COLO668 (cell line): ENCODE data around the gene SLC35E1.
A peak's percentile ranks its signal among the peaks of the same experiment; 100 is the strongest.

ENCODE experiments used
- DNase-seq: peaks from one replicate; lab custom pipeline; 2025; ENCODE audit not compliant: unreplicated experiment; lab: John Stamatoyannopoulos, UW

SLC35E1 gene

DNA sequence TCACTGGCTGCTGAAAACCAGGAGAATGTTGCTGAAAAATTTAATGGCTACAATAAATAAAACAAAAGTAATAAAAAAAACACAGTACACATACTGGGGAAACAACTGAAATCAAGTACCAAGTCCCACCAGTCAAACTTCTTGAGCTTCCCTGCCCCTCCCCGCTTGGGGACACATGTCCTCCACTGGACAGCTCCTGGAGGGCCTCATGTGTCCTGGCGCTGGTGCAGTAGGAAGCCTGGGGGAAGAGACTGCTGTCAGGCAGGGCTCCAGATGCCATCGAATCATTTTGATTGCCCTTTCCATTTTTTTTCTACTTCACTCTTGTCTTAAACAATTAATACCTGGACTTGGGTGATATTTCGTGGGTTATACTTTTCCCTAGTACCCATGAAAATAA is 26.6 kb upstream of the SLC35E1 start:
- DNase-seq = no peak

DNA sequence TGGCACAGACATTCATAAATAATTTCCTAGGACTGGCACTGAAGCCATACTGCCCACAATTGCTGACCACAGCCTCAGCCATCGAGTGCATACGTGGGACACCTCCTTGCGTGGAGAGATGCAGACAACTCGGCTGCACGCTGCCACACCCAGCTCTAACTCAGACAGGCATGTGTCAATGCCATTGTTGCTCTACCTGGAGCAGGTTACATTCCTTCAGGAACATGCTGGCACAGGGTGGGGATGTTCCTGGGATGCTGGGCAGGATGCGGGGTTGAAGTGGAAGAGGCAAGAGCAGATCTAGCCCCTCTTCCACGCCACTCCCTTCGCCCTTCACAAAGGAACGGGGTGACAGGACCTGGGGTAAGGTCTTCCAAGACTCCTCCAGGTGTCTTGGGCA is 24.2 kb upstream of the SLC35E1 start:
- no peak for DNase-seq

DNA sequence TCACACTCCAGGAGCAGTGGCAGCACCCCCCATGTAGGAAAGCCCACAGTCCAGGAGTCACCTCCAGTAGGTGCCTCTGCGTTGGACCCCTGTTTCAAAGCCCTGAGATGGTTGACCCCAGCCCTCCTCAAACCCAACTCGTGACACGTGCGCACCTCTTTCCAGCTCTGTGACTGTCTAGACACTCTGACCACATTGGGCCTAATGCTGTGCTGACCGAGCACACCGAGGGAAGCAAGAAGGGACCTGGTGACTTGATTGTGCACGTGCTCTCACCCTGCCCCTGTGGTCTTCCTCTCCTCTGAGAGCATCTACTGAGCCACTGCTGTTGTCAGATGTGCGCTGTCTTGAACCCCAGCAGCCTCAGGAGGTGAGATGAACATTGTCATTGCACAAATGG is 22.9 kb upstream of the SLC35E1 start:
- no peak for DNase-seq

DNA sequence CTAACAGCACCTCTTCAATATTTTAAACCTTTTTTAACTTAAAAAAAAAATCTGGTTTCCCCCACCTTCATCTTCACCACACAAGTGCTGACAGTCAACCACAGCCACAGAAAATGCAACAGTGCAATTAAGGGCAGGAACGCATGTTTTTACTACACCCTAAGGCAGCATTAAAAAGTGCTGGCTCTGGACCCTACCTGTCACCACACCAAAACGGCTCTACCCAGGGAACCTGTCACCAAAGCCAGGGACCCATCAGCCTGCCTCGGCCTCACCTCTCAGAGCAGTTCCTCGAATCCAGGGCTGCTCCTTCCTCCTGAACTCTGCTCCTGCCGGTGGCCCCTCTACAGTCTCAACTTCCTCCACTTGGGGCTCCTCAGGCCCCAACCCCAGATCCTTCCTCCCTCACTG is 22.5 kb upstream of the SLC35E1 start:
- DNase-seq = no peak

DNA sequence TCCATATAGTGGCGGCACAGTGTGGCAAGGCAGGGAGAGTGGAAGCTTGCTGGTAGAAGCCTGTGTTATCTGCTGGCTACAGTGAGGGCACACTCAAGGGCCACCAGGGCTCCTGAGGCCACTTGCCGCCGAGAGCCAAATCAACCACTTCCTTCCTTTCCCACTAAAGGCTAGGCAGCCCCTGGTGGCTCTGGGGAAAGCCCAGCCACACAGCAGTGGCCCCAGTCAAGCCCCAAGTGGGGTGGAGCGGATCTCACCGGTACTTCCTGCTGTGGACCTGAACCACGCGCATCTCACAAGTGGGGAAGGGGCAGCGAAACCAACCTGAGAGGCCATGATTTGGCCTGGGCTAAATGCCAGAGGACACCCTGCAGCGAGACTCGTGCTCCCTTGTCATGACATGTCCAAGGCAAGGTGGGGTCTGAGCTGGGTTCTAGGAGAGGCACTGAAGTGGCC is 21.9 kb upstream of the SLC35E1 start:
- DNase-seq = no peak

DNA sequence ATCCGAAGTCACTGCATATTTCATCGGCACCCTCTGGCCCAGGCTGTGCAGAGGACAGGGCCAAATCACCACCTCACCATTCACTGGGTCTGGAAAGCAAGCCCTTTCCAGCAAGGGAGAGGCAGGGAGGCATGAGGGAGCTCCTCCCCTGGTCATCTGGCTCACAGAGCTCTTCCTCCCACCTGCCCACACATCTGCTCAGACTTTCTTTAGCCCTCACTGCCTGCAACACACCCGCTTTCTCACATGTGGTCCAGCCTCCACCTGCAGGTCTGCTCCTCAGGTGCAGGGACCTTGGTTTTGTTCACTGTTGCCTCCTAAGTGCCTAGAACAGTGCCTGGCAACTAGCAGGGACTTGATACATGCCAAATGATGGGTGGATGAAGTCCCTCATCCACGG is 21.0 kb upstream of the SLC35E1 start:
- no peak for DNase-seq

DNA sequence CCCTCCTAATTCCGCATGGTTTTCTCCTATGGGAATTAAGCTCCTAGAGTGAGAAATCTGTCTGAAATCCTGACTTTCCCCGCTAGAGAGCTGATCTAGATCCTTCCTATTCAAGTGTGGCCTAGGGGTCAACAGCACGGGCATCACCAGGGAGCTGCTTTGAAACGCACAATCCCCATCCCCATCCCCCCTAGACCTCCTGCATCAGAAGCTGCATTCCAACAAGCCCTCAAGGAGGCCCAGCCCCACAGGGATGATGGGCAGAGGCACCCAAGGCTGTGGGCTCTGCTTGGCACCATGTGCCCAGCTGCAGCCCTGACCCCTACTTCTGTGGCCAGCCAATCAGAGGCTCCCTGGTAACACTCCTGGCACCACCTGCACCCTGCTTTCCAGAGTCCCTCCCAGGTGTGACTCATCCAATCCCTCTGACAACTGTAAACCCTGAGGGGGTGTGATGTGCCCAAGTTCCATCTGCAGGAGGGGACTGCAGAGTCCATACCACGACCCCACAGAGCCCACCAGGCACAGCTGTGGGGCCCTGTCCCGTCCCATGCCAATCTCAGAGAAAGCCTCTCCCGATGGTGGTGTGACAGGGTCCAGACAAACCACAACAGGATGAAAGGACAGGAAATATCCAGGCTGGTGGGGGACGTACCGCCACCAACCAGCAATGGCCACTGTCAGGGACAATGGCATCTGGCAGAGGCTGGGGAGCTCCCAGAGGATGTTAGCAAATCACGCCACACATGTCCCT is 19.8 kb upstream of the SLC35E1 start:
- peak; percentile 39 for DNase-seq

DNA sequence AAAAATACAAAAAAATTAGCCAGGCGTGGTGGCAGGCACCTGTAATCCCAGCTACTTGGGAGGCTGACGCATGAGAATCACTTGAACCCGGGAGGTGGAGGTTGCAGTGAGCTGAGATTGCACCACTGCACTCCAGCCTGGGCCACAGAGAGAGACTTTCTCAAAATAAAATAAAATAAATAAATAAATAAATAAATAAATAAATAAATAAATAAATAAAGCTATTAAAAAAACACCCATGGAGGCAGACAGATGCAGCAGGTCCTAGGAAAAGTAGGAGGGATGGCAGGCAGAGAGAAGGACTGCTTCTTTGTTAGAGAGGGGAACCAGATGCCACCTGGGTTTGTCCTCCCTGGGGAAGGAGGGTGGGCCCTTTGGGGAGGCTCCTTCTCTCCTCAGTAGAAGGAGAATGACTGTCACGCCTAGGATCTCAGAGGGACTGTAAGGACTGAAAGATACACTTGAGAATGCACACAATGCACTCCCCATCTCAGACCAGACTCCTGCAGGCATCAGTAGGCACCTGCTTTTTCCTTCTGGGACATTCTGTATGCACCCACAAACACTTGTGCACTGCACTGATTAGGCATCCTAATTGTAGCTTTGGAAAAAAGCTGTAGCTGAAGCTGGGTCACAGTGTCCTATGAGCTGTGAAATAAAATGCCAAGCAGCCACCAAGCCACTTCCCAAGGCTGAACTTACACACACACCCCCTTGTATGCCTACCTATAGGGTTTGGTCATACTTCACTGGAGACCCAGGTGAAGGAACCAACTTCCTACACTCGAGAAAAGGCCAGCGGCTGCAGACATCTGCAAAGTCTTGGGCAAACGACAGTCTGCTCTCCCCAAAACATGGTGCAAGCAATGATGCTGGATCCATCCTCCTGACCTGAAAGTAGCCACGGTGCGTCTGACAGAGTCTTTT is 18.9 kb upstream of the SLC35E1 start:
- no peak for DNase-seq

DNA sequence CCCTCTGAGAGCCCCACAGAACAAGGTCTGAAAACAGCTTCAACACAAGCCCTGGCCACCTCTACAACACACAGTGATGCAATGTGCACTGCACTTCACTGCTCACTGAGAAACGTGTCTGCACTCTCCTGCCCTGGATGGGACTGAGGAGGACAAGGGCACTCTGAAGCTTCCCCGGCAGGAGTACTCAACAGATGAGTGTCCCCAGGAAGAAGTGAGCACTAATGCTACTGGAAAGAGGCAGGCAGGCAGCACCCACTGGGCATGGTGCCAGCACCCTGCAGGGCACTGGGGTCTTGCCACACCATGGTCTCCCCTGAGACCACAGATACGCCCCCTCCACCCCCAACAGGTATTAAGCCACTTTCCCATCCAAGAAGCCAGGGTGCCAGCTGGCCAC is 17.7 kb upstream of the SLC35E1 start:
- DNase-seq = peak; percentile 34

DNA sequence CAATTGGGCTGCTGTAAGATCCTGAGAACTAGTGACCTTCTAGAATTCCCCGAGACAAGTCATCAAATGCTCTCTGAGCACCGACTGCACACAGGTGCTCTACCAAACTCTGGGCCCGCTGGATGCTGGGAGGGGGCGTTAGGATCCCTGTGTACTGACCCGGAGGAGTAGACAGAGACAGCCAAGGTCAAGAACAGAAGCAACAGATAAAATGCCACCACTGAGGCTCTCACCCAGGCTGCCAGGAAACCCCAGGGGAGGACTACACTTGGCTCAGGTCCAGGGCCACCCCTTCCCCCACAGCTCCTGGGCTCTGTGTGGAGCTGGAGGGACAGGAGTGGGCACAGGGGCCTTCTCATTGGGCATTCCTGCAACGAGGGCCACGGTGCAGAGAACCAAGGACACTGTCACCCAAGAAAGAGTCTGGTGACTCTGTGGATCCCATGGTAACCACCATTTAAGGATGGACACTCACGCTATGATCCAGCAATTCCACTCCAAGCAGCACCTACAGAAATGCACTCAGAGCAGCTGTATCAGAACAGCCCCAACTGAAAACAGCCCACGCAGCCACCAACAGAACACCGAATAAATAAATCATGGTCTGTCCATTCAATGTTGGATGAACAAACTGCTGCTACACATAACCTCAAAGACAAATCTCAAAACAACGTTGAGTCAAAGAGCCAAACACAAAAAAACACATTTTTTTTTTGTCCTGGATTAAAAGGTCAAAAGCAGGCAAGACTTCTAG is 16.8 kb upstream of the SLC35E1 start:
- DNase-seq = peak; percentile 32

DNA sequence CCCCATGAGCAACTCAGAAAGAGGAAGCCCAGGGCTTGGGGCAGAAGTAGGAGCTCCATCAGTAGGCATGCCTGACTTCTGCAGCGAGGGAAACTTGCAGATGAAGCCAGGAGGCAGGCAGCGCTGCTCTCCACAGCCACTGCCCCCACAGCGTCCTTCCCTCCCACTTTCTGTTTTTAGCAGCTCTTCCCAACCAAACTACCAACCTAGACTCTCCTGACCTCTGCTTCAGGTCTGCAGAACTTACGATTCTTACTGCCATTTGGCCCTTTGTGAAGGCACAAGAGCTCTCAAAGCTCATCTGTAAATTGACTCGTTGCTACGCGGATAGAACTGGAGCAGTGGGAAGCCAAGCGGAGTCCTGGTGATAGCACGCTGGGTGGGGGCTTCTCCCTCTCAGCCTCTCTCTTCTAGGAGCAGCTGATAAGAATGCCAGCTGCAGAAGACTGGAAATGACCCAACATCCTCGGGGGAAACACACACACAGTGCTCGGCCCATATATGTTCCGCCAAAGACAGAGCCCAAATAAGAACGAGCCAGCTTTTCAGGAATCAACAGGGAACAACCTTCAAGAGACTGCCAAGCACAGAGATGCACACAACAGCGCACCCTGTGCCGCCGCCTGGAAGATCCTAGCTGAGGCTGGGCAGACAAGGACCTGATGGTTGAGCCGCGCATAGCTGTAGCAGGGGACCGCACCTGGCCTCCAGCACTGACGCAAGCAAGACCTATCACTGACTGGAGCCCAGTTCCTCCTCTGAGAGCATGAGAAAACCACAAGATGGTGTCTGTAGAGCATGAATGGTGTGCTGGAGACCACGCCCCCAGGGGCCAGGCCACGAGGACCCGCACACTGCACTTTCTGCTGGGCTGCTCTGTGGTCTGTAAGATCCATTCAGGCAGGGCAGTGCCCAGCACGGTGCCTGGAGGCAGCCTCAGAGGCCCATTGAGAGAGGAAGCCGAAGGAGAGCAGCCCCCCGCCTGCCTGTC is 15.9 kb upstream of the SLC35E1 start:
- DNase-seq = peak; percentile 5

DNA sequence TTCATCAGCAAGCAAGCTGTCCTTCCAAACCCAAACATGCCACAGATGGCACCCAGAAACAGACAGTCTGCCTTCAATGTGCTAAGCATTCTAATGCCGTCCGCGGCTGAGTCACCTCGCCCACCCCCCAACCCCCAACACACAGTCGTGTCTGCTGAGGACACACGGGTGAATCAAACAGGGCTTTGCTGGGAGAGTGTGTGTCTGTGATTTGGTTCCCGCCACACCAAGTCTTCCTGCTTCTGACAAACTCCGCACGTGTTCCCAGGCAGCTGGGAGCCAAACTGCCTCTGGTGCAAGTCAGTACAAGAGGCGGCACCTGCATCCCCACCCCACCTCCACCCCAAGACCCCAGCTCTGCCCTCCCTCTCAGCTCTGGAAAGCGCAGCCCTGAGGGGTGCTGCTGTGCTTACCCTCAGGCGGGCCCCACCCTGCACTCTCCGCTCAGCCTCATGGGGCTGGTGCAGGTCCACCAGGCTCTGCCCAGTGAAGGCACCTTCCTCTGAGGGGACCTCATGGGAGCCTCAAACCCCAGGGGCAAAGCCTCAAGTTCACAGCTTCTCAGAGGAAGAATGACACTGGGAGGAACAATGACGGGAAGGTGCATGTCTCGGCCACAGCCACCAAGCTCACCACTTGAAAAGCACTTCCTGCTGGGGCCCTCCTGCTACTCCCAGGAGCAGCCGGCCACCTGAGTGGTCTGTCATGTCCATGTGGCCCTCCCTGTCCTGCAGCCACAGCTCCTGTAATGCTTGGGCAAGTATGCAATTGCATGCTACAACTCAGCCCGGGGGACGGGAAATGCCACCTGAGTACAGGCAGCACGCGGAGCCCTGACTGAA is 15.0 kb upstream of the SLC35E1 start:
- DNase-seq = no peak

DNA sequence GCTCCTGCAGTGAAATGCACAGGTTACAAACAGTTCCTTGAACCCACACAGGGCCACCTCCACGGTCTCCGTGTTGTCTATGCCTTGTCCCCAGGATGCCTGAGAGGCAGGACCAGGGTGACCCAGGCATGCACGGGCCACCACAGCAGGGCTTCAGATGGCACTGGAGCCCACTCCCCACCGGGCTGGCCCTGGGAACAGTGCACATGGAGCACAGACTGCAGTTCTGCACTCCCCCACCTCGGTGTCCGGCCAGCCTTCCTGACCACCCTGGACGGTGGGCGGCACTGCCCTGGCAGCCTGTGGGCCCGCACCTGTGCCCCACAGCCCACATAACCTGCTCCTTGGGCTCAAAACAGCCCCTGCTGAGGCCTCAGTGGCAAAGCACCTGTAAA is 14.3 kb upstream of the SLC35E1 start:
- DNase-seq = no peak

DNA sequence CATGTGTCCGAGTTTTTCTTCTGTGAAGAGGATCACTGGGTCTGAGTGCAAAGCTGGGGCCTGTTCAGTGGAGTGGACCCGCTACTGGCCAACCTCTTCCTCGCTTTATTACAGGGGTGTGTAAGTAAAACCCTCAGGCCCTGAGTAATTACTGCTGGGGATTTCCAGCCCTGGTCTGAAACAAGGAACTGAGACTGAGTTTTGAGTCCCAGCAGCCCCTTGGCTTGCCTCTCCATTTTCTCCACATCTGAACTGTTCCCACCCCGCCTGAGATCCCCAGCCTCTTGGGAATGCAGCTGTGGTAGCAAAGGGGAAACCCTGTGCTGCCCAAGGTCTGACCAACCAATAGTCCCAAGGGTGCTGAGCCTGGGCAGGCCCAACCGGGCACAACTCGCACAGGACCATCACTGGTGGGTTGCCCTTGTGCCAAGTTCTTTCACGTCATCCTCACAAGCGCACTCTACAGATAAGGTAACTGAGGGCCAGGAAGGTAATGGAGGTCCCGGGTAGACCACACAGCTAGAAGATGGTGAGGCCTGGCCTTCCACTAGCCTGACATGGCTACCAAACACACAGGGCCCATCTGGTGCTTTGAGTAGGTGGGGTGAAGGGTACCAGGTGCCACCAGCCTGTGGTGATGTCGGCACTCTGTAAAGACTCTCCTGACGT is 13.7 kb upstream of the SLC35E1 start:
- DNase-seq = no peak

DNA sequence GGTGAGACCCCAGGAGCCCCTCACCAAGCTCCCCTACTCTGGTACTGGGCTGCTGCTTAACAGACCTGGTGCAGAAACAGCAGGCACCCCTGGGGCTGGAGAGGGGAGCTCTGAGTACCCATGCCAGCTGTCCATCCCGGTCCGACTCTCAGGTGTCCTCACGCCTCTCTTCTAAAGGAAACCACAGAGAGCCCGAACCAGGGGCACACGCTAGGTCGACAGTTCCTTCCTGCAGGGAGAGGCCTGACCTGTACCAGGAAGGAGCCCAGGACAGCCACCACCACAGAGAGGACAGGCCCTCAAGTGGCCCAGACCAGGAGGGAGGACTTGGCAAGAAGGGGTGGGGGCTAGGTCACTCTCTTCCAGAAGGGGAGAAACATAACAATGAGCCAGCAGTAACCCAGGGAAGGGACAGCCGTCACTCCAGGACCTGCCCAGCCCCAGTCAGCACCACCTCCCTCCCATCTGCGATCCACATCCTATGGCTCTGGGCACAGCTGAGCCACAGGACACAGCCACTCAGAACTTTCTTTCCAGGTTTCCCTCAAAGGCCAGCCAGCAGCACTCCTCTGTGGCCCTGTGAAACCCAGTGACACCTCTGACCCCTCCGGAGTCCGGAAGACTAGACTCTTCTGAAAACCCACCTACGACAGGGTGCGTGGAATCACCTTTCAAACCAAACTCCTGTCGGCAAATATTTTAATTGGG is 13.0 kb upstream of the SLC35E1 start:
- DNase-seq = no peak

DNA sequence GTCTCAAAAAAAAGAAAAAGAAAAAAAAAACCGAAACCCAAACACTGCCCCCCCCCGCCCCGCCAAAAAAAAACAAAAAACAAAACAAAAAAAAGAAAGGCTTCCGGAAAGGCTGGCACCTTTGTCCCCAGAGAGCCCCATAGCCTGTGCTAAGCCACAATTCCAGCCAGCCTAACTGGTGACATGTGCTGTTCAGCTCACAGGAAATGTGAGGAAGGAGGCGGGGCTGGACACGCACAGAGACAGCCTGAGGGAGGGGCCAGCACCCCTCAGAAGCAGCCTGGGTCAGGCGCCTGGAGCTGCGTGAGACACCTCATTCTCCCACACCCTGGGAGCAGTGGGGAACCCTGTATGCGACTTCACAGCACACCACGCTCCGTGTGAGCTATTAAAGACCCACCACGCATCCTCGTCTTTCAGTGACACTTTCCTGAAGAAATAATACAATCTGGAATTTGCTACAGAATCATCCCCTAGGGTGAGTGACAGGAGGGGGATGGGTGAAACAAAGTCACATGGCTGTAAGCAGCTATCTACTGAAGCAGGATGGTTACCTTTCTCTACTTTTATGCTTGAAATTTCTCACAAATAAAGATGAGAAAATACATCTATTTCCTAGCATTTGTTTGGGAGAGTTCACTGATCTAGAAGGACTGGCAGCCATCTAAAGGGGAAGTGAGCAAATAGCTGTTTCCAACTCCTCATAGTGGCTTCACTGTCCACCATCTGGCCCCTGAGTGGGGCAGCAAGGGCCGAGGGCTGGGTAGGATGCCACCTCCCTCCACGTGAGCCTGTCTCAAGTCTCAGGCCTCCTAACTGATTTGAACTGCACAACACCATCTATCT is 12.3 kb upstream of the SLC35E1 start:
- peak; percentile 67 for DNase-seq
